ENCODE results near the gene TBC1D2B.

DNA sequence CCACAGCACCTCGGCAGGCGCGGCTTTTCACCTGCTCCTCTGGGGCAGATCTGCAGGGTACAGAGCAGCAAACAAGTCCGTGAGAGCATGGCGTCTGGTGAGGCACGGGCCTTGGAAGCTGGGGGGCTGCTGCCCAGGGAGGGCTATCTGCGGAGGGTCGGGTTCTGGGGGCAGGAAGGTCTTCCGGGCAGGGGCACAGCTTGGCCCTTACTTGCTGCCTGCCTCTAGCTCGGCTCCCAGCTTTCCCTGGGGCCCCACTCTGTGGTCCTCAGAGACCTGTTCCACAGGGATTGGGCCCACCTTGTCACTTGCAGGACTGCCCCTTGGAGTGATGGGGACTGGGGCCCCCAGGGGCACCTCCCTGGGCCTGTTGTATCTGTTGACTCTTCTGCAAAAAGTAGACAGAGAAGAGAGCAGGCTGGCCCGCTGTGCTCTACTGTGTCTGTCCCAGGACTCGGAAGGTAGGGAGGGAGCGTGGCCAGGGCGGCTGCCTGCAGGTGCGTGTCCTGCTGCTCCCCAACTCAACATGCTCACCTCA, 84.1 kb downstream of the TBC1D2B start:
- TF ChIP-seq TAF1 (IDR thresholded peaks at IDR 0.05; ENCODE audit: borderline replicate concordance, insufficient read depth, low read length): no peak
- no peak for TF ChIP-seq POLR2AphosphoS5 (IDR thresholded peaks at IDR 0.05; ENCODE audit: low read depth, low read length)
- TF ChIP-seq, protein P1, sequence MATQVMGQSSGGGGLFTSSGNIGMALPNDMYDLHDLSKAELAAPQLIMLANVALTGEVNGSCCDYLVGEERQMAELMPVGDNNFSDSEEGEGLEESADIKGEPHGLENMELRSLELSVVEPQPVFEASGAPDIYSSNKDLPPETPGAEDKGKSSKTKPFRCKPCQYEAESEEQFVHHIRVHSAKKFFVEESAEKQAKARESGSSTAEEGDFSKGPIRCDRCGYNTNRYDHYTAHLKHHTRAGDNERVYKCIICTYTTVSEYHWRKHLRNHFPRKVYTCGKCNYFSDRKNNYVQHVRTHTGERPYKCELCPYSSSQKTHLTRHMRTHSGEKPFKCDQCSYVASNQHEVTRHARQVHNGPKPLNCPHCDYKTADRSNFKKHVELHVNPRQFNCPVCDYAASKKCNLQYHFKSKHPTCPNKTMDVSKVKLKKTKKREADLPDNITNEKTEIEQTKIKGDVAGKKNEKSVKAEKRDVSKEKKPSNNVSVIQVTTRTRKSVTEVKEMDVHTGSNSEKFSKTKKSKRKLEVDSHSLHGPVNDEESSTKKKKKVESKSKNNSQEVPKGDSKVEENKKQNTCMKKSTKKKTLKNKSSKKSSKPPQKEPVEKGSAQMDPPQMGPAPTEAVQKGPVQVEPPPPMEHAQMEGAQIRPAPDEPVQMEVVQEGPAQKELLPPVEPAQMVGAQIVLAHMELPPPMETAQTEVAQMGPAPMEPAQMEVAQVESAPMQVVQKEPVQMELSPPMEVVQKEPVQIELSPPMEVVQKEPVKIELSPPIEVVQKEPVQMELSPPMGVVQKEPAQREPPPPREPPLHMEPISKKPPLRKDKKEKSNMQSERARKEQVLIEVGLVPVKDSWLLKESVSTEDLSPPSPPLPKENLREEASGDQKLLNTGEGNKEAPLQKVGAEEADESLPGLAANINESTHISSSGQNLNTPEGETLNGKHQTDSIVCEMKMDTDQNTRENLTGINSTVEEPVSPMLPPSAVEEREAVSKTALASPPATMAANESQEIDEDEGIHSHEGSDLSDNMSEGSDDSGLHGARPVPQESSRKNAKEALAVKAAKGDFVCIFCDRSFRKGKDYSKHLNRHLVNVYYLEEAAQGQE (IDR thresholded peaks at IDR 0.05; ENCODE audit: insufficient read depth in 1 of 2, low read depth in 2 of 2, low read length in 2 of 2): no peak
- no peak for TF ChIP-seq SIN3A (IDR thresholded peaks at IDR 0.05; ENCODE audit: borderline replicate concordance, insufficient read depth, low read length)
- no peak for TF ChIP-seq FOXP2 (optimal IDR thresholded peaks at IDR 0.05; ENCODE audit: borderline replicate concordance, extremely low read depth, extremely low read length, insufficient read depth)
